ENCODE measurements around the gene RAD51B. TPM values are rescaled to one million over a fixed set of nuclear protein-coding genes. Genes with fewer than 3 reads are reported as not detected.
A peak's percentile ranks its signal among the peaks of the same experiment; 100 is the strongest.

Gene RAD51B
- total RNA-seq, 1 experiment from 2014 or later = 29.9 TPM

GRCh38 chr14:68188174-68188573, 368.6 kb downstream of the RAD51B start:
- no peaks in the 10 kb centered on the region for H3K36me3 ChIP-seq (ENCODE audit: low read depth)
- H3K9me3 ChIP-seq (ENCODE audit: insufficient read depth, low read depth) = no peaks in the 10 kb centered on the region
- no peak overlapping the region for H3K4me2 ChIP-seq
- ChIA-PET CTCF (no interaction called here), POLR2A (ENCODE audit: unreplicated experiment) (no interaction called here)
- H3K4me3 ChIP-seq = no peak overlapping the region
- peaks cover 17% of the 10 kb centered on the region for H3F3A ChIP-seq (ENCODE audit: insufficient read depth, low read depth)
- no peak for DNase-seq
- intact Hi-C loops (cut with micrococcal nuclease; ENCODE audit: unreplicated experiment) = no loop called here
- no peaks in the 10 kb centered on the region for H3K79me2 ChIP-seq (ENCODE audit: low read depth)
- TF ChIP-seq CTCF (conservative IDR thresholded peaks at IDR 0.05) = no peak
- TF ChIP-seq EZH2 (IDR thresholded peaks at IDR 0.05; ENCODE audit: low read depth) = no peak
- H2AFZ ChIP-seq = no peak overlapping the region
- H3K27me3 ChIP-seq (ENCODE audit: insufficient read depth, low read depth) = no peaks in the 10 kb centered on the region
- no TSS peak for BruUV-seq (replicated peaks)
- H3K9me2 ChIP-seq (ENCODE audit: insufficient read depth) = no peaks in the 10 kb centered on the region
- no peaks in the 10 kb centered on the region for H4K20me1 ChIP-seq (ENCODE audit: insufficient read depth)
- H3K4me1 ChIP-seq (replicated peaks; ENCODE audit: insufficient read depth) = peaks cover 34% of the 10 kb centered on the region
- no peak overlapping the region for H3K27ac ChIP-seq

GRCh38 chr14:68190032-68190431, 370.5 kb downstream of the RAD51B start:
- Histone ChIP-seq H3K4me1 (replicated peaks; ENCODE audit: insufficient read depth) (peaks cover 30% of the 10 kb centered on the region), H3K27me3 (ENCODE audit: insufficient read depth, low read depth) (no peaks in the 10 kb centered on the region), H3K79me2 (ENCODE audit: low read depth) (no peaks in the 10 kb centered on the region), H3F3A (ENCODE audit: insufficient read depth, low read depth) (peaks cover 17% of the 10 kb centered on the region), H3K4me2 (no peak overlapping the region), H3K9me3 (ENCODE audit: insufficient read depth, low read depth) (no peaks in the 10 kb centered on the region), H3K4me3 (no peak overlapping the region), H3K27ac (no peak overlapping the region), H4K20me1 (ENCODE audit: insufficient read depth) (no peaks in the 10 kb centered on the region), H3K9me2 (ENCODE audit: insufficient read depth) (no peaks in the 10 kb centered on the region), H3K36me3 (ENCODE audit: low read depth) (no peaks in the 10 kb centered on the region), H2AFZ (no peak overlapping the region)
- intact Hi-C loops (cut with micrococcal nuclease; ENCODE audit: unreplicated experiment) = no loop called here
- TF ChIP-seq CTCF (conservative IDR thresholded peaks at IDR 0.05) = no peak
- no peak for TF ChIP-seq EZH2 (IDR thresholded peaks at IDR 0.05; ENCODE audit: low read depth)
- POLR2A ChIA-PET (ENCODE audit: unreplicated experiment) = no interaction called here
- CTCF ChIA-PET = interaction anchor here (0.5 kb wide), 1 partner anchor 256 kb away, joined by 3 read pairs; no protein-coding TSS in a partner anchor
- DNase-seq = no peak
- BruUV-seq (replicated peaks) = no TSS peak

GRCh38 chr14:68191567-68192321, 372.2 kb downstream of the RAD51B start:
- Histone ChIP-seq H3F3A (ENCODE audit: insufficient read depth, low read depth) (peaks cover 17% of the 10 kb centered on the region), H3K27me3 (ENCODE audit: insufficient read depth, low read depth) (no peaks in the 10 kb centered on the region), H3K4me3 (no peak overlapping the region), H3K9me3 (ENCODE audit: insufficient read depth, low read depth) (no peaks in the 10 kb centered on the region), H3K4me1 (replicated peaks; ENCODE audit: insufficient read depth) (peaks cover 30% of the 10 kb centered on the region), H4K20me1 (ENCODE audit: insufficient read depth) (no peaks in the 10 kb centered on the region), H3K4me2 (peak overlapping the region; percentile 2; the same call in 1 of the 2 replicates), H3K79me2 (ENCODE audit: low read depth) (no peaks in the 10 kb centered on the region), H3K36me3 (ENCODE audit: low read depth) (no peaks in the 10 kb centered on the region), H2AFZ (no peak overlapping the region; the same call in 1 of the 2 replicates), H3K9me2 (ENCODE audit: insufficient read depth) (no peaks in the 10 kb centered on the region), H3K27ac (peak overlapping the region; percentile 52)
- BruUV-seq (replicated peaks) = no TSS peak
- ChIA-PET POLR2A (ENCODE audit: unreplicated experiment) (no interaction called here), CTCF (no interaction called here)
- DNase-seq = peak in 1 of 2 experiments; percentile 90
- TF ChIP-seq EZH2 (IDR thresholded peaks at IDR 0.05; ENCODE audit: low read depth) (no peak), CTCF (conservative IDR thresholded peaks at IDR 0.05) (no peak)
- intact Hi-C loops (cut with micrococcal nuclease; ENCODE audit: unreplicated experiment) = no loop called here
